K562 (cell line): ENCODE measurements around the gene SMIM11. TPM values are rescaled to one million over a fixed set of nuclear protein-coding genes. Genes with fewer than 3 reads are reported as not detected.

Experiments
- ATAC-seq: fragments of 200-7000 bp; cut with Tn5 transposase; 3 replicates; pipeline ENCODE4 v1.9.1; 2020; ENCODE audit warnings: moderate library complexity
- BruUV-seq: library from RNA; stranded (reverse); fragments of 400-500 nt; replicated peaks from 2 replicates; lab custom pipeline; 2021; lab: Mats Ljungman, UMichigan
- CTCF ChIA-PET: fragments of 300-600 bp; formaldehyde crosslinking; extraction: SDS; loops from one replicate; lab custom pipeline; 2021; ENCODE audit warnings: low intra/inter-chr PET ratio; lab: Yijun Ruan, JAX
- POLR2A ChIA-PET: fragments of 300-600, 350-650 bp; sonication (Branson Sonifier 250); formaldehyde crosslinking; extraction: SDS; loops from one replicate; lab custom pipeline; 2021; ENCODE audit warnings: antibody characterized with exemption, inconsistent platforms; lab: Yijun Ruan, JAX
- DNase-seq, 4 experiments: peaks; one replicate each; pipeline versions ENCODE4 v3.0.0 to v3.0.0-alpha.2; 2011 to 2018; ENCODE audit warnings: low spot score in 3 of 4, mixed read lengths in 3 of 4; ENCODE audit errors: extremely low read depth in 1 of 4
- FAIRE-seq: peaks from 2 replicates; lab custom pipeline; 2011; peaks lifted over from hg19 to GRCh38; lab: Jason Lieb, UNC
- H2AFZ ChIP-seq: 2 replicates; pipeline ENCODE4 v1.6.0; 2011; ENCODE audit warnings: low read depth, low read length, control low read depth, inconsistent platforms
- H3K27ac ChIP-seq: fragments of 200-600 bp; 3 replicates; pipeline ENCODE4 v1.8.0; 2011; ENCODE audit warnings: low read depth, mild to moderate bottlenecking, control low read depth, inconsistent platforms, low read length, moderate library complexity, mixed read lengths; ENCODE audit errors: extremely low read depth
- H3K27me3 ChIP-seq, 2 experiments: fragments of 300-600 bp in 1 of 2; 2 replicates in 1 of 2; 3 replicates in 1 of 2; pipeline versions ENCODE4 v1.6.0 to v1.8.0; 2011; ENCODE audit warnings: inconsistent platforms in 2 of 2, low read length in 2 of 2, mild to moderate bottlenecking in 1 of 2, mixed read lengths in 1 of 2, moderate library complexity in 1 of 2; ENCODE audit not compliant: control insufficient read depth in 2 of 2, insufficient read depth in 2 of 2
- H3K36me3 ChIP-seq: fragments of 300-600 bp; 3 replicates; pipeline ENCODE4 v1.8.0; 2011; ENCODE audit warnings: mild to moderate bottlenecking, low read length, inconsistent platforms; ENCODE audit not compliant: control insufficient read depth, insufficient read depth
- H3K4me1 ChIP-seq, 2 experiments: fragments of 200-600 bp in 1 of 2; replicated peaks in 1 of 2; 2 replicates in 1 of 2; 3 replicates in 1 of 2; pipeline versions ENCODE4 v1.5.1 to v1.8.0; 2011; ENCODE audit warnings: inconsistent platforms in 2 of 2, low read length in 2 of 2, mild to moderate bottlenecking in 1 of 2, mixed read lengths in 1 of 2, moderate library complexity in 1 of 2; ENCODE audit not compliant: control insufficient read depth in 2 of 2, insufficient read depth in 2 of 2
- H3K4me2 ChIP-seq: 2 replicates; pipeline ENCODE4 v1.6.1; 2011; ENCODE audit warnings: low read length, control low read depth, inconsistent platforms, mixed read lengths; ENCODE audit not compliant: insufficient read depth
- H3K4me3 ChIP-seq: fragments of 200-600 bp; sonication (generic), shearing (Covaris generic); 2 replicates; pipeline ENCODE4 v1.5.1; 2016; ENCODE audit warnings: control low read depth, inconsistent platforms
- H3K79me2 ChIP-seq: fragments of 200-600 bp; 3 replicates; pipeline ENCODE4 v1.8.0; 2011; ENCODE audit warnings: low read length, inconsistent platforms; ENCODE audit not compliant: control insufficient read depth, insufficient read depth
- H3K9ac ChIP-seq, 2 experiments: 2 replicates each; pipeline versions ENCODE4 v1.6.0 to v1.6.1; 2011; ENCODE audit warnings: low read depth in 2 of 2, low read length in 2 of 2, control low read depth in 1 of 2, inconsistent platforms in 1 of 2, mild to moderate bottlenecking in 1 of 2, mixed read lengths in 1 of 2; ENCODE audit not compliant: insufficient read depth in 1 of 2
- H3K9me1 ChIP-seq: one replicate; pipeline ENCODE4 v1.6.0; 2011; ENCODE audit warnings: inconsistent platforms, mild to moderate bottlenecking, low read length, moderate library complexity; ENCODE audit not compliant: control insufficient read depth, insufficient read depth
- H3K9me3 ChIP-seq: replicated peaks from 2 replicates; pipeline ENCODE4 v1.5.1; 2011; ENCODE audit warnings: low read depth, low read length, inconsistent platforms; ENCODE audit not compliant: control insufficient read depth, insufficient read depth
- H4K20me1 ChIP-seq: replicated peaks from 2 replicates; pipeline ENCODE4 v1.6.1; 2011; ENCODE audit warnings: low read length, inconsistent platforms, mixed read lengths; ENCODE audit not compliant: control insufficient read depth, insufficient read depth
- ESRRA ChIP-seq: fragments of 450-650 bp; IDR thresholded peaks from 2 replicates; pipeline ENCODE4 v1.6.1; 2014; ENCODE audit warnings: low read depth, mild to moderate bottlenecking, moderate library complexity, borderline replicate concordance
- EZH2 ChIP-seq: IDR thresholded peaks from 2 replicates; pipeline ENCODE4 v1.6.1; 2012; ENCODE audit warnings: low read depth, mild to moderate bottlenecking, inconsistent platforms, low read length, borderline replicate concordance
- FOSL1 ChIP-seq: fragments of 200-800 bp; sonication (Bioruptor generic); conservative IDR thresholded peaks from 2 replicates; pipeline ENCODE4 v1.6.1; 2016; ENCODE audit warnings: missing genetic modification characterization, missing compliant biosample characterization
- HDAC6 ChIP-seq: IDR thresholded peaks from 2 replicates; pipeline ENCODE4 v1.6.1; 2012; ENCODE audit warnings: low read depth, mild to moderate bottlenecking, control low read depth, inconsistent platforms, low read length, moderate library complexity
- MEF2A ChIP-seq: IDR thresholded peaks from 2 replicates; pipeline ENCODE4 v1.6.1; 2011; ENCODE audit warnings: low read depth, mild to moderate bottlenecking, low read length, moderate library complexity; ENCODE audit not compliant: control insufficient read depth
- MTF1 ChIP-seq: fragments of 250-450 bp; sonication (Bioruptor Pico); IDR thresholded peaks from 2 replicates; pipeline ENCODE4 v1.9.0; 2021; ENCODE audit warnings: moderate library complexity, mild to moderate bottlenecking, inconsistent platforms, borderline replicate concordance
- MYNN ChIP-seq, 2 experiments: sonication (generic); formaldehyde crosslinking in 1 of 2; IDR thresholded peaks; 2 replicates each; pipeline versions ENCODE4 v1.5.0 to v1.6.1; 2016 to 2020; ENCODE audit warnings: antibody characterized with exemption in 1 of 2, missing genetic modification reagents in 1 of 2
- POLR2A ChIP-seq: fragments of 450-650 bp; conservative IDR thresholded peaks from 2 replicates; pipeline ENCODE4 v1.6.1; 2016
- POLR2G ChIP-seq: fragments of 200-400 bp; formaldehyde crosslinking; IDR thresholded peaks from 2 replicates; pipeline ENCODE4 v1.6.1; 2017; ENCODE audit warnings: low read depth, mild to moderate bottlenecking, antibody characterized with exemption, low read length, moderate library complexity
- POU5F1 ChIP-seq: fragments of 150-350 bp; IDR thresholded peaks from 2 replicates; pipeline ENCODE4 v1.6.1; 2014; ENCODE audit warnings: borderline replicate concordance, low read length, low read depth, mild to moderate bottlenecking; ENCODE audit not compliant: partially characterized antibody
- SP1 ChIP-seq: sonication (generic); formaldehyde crosslinking; IDR thresholded peaks from 2 replicates; pipeline ENCODE4 v1.8.1; 2022; ENCODE audit warnings: mild to moderate bottlenecking, missing genetic modification reagents
- ZEB2 ChIP-seq: fragments of 450-650 bp; IDR thresholded peaks from 2 replicates; pipeline ENCODE4 v1.6.1; 2016
- WGBS: fragments of 100-300 bp; shearing (Covaris generic); methylation state at CpG from one replicate; pipeline ENCODE4 v1.1.6; 2016; ENCODE audit warnings: low coverage, mixed read lengths; ENCODE audit not compliant: insufficient coverage; ENCODE audit errors: missing lambda C conversion rate; 5-methylcytosine and 5-hydroxymethylcytosine counted together
- in situ Hi-C: fragments of 300-500 bp; cut with MboI; formaldehyde crosslinking; loops from 4 replicates; pipeline ENCODE4 v1.15.0; 2018; ENCODE audit warnings: inconsistent platforms, mixed read lengths
- intact Hi-C: fragments of 100-400 bp; cut with micrococcal nuclease; formaldehyde crosslinking; loops from 2 replicates; pipeline ENCODE4 v1.14.2; 2022
- polyA plus RNA-seq, 8 experiments: library from polyadenylated mRNA; depleted of rRNA in 4 of 8; stranded (reverse) in 5 of 8; unstranded in 3 of 8; fragments of >200 nt; fragmentation: Nextera tagmentation in 2 of 8; fragmentation: Illumina TruSeq in 1 of 8; extraction: Ambion mirVana in 2 of 8; extraction: Trizol in 1 of 8; gene quantifications; 2 replicates each; pipeline versions ENCODE4 v1.2.1 to v1.2.3, GENCODE V29; 2011 to 2014; ENCODE audit warnings: inconsistent platforms in 1 of 8, missing spikeins in 1 of 8
- total RNA-seq, 7 experiments: library from RNA; depleted of rRNA in 6 of 7; stranded (reverse); fragments of >200 nt in 6 of 7; fragmentation: Illumina TruSeq in 2 of 7; extraction: Trizol in 2 of 7; gene quantifications; 2 replicates each; pipeline versions ENCODE4 v1.2.1 to v1.2.3, GENCODE V29; 2011 to 2021; ENCODE audit warnings: low replicate concordance in 1 of 7
- TF ChIP-seq, protein P1 (sequence below): fragments of 450-650 bp; IDR thresholded peaks from 2 replicates; pipeline ENCODE4 v1.6.1; 2014; ENCODE audit warnings: low read depth, mild to moderate bottlenecking, moderate library complexity, borderline replicate concordance
- TF ChIP-seq, protein P2 (sequence below): fragments of 250-450 bp; sonication (Bioruptor Pico); IDR thresholded peaks from 2 replicates; pipeline ENCODE4 v1.5.0; 2020; ENCODE audit warnings: mild to moderate bottlenecking, borderline replicate concordance

SMIM11 gene
- total and polyA plus RNA-seq, 9 of the 15 experiments (the other 6 are each of a cell fraction or from before 2014, with no cell fraction given) = 3.9 to 113 (median 25.5) TPM

DNA sequence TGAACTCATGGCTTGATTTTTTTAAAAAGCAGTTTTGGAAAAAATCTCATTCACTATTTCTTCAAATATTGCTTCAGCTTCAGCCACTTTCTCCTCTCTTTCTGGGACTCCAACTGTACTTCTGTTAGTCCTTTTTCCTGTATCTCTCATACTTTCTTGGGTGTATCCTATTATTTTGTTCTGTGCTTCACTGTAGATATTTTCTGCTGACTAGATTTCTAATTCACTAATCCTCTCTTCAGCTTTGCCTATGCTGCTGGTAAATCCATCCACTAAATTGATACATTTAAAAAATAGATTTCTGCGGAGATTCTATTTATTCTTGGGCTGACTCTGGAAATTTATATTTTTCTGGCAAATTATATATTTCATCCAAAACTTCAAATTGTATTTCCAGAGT lies 16.4 kb upstream of the SMIM11 start:
- Histone ChIP-seq H3K36me3 (no peaks in the 10 kb centered on the region), H3K9ac (no peak overlapping the region), H3K4me3 (no peak overlapping the region), H3K4me2 (no peak overlapping the region), H3K27ac (no peak overlapping the region), H3K9me1 (no peaks in the 10 kb centered on the region), H3K4me1 (peaks cover 0 to 2% of the 10 kb centered on the region in 2 experiments; a peak in 2 of 5 replicates), H2AFZ (no peak overlapping the region), H3K79me2 (no peaks in the 10 kb centered on the region), H3K27me3 (peaks cover 14 to 18% of the 10 kb centered on the region in 2 experiments), H3K9me3 (no peaks in the 10 kb centered on the region), H4K20me1 (no peaks in the 10 kb centered on the region)
- in situ Hi-C loops (no loop called here), intact Hi-C loops (no loop called here)
- TF ChIP-seq POLR2G = no peak
- TF ChIP-seq MEF2A = no peak
- no peak for TF ChIP-seq SP1 (CRISPR knock-in tag)
- no peak for TF ChIP-seq ZEB2
- TF ChIP-seq, protein P1, sequence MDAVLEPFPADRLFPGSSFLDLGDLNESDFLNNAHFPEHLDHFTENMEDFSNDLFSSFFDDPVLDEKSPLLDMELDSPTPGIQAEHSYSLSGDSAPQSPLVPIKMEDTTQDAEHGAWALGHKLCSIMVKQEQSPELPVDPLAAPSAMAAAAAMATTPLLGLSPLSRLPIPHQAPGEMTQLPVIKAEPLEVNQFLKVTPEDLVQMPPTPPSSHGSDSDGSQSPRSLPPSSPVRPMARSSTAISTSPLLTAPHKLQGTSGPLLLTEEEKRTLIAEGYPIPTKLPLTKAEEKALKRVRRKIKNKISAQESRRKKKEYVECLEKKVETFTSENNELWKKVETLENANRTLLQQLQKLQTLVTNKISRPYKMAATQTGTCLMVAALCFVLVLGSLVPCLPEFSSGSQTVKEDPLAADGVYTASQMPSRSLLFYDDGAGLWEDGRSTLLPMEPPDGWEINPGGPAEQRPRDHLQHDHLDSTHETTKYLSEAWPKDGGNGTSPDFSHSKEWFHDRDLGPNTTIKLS = no peak
- TF ChIP-seq EZH2 = no peak
- TF ChIP-seq POLR2A = no peak
- TF ChIP-seq FOSL1 (tag) = no peak
- TF ChIP-seq ESRRA = no peak
- TF ChIP-seq MYNN (IDR thresholded peaks at IDR 0.05) = no peak
- no peak for TF ChIP-seq MYNN (CRISPR knock-in tag; IDR thresholded peaks at IDR 0.05)
- TF ChIP-seq, protein P2, sequence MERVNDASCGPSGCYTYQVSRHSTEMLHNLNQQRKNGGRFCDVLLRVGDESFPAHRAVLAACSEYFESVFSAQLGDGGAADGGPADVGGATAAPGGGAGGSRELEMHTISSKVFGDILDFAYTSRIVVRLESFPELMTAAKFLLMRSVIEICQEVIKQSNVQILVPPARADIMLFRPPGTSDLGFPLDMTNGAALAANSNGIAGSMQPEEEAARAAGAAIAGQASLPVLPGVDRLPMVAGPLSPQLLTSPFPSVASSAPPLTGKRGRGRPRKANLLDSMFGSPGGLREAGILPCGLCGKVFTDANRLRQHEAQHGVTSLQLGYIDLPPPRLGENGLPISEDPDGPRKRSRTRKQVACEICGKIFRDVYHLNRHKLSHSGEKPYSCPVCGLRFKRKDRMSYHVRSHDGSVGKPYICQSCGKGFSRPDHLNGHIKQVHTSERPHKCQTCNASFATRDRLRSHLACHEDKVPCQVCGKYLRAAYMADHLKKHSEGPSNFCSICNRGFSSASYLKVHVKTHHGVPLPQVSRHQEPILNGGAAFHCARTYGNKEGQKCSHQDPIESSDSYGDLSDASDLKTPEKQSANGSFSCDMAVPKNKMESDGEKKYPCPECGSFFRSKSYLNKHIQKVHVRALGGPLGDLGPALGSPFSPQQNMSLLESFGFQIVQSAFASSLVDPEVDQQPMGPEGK (CRISPR knock-in tag) = no peak
- TF ChIP-seq HDAC6 = no peak
- TF ChIP-seq POU5F1 = no peak
- TF ChIP-seq MTF1 (CRISPR knock-in tag) = no peak
- CTCF ChIA-PET = no interaction called here
- no peak for ATAC-seq
- 3% methylated on average over 1 of the region's 1 CpG for WGBS
- POLR2A ChIA-PET = no interaction called here
- BruUV-seq = no TSS peak
- FAIRE-seq = no peak
- no peak for DNase-seq
